ENCODE measurements around the gene ABO.
"Not testable (repeated sequence)": the region's sequence is repeated elsewhere in the genome, so short reads cannot be mapped to it uniquely, and the experiment has no call there.

The ABO gene

DNA sequence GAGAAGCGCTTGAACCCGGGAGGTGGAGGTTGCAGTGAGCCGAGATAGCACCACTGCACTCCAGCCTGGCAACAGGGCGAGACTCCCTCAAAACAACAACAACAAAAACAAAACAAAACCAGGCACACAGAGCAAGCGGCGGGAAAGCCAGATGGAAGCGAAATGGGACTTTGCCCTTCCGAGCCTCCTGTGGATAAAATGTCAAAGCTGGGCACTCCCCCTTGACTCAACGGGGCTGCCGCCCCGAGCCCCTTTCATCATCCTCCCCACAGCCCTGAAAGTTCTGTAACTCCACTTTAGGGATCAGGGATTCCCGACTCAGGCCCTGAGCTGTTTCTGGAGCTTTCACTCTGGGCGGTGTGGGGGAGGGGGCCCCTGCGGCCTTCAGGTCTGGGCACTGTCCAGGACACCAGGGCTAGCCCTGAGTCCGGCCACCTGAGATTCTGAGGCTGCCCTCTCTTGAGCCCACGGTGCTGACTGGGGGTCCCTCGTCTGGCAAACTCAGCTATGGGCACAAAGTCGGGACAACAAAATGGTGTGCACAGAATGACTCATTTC is 35.4 kb downstream of the ABO start:
- DNase-seq = no peak

DNA sequence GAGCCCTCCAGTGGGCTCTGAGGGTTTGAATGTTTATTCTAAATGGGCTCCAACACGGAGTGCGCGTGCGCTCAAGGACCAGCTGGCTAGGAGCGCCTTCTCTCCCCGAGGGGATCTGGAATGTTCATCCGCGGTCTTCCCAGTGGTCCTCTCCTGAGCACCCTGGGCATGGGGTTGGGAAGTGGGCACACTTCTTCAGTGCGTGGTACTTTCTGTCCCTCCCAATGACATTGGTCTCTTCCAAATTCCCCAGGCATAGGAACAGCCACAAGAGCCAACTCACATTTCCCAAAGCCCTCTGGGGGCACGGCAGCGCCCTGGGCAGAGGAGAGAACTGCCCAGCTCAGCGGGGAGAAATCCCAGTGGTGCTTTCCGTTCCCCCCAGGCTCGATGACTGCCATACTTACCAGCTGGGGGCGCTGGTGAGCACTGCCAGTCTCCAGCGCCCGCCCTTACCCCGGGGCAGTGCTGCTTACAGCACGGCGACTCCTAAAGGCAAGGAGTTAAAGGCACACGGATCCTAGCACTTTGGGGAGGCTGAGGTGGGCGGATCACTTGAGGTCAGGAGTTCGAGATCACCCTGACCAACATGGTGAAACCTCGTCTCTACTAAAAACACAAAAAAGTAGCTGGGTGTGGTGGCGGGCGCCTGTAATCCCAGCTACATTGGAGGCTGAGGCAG is 36.0 kb downstream of the ABO start:
- peak; percentile 62 for DNase-seq

DNA sequence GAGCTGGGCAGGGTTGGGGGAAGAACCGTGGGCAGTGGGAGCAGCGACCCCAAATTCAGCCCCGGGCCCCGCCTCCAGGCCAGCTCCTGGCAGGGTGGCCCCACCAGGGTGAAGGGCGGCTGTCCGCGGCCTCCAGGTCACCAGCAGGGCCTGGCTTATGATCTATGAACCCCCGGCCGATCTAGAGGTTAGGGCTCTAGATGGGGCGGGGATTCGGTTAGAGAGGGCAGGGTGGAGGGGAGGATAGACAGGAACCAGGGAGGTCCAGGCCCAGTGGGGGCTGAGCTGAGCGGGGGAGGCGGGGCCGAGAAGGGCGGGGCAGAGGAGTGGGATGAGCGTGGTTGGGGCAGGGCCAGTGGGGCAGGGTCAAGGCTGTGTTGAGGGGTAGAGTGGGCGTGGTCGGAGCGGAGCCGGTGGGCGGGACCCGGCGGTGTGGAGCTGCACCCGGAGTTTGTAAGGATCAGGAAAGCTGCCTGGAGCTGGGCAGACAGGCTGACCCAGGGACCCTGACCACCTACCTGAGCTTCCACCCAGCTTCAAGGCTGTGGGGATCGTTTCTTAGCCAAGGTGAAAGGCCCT is 36.6 kb downstream of the ABO start:
- DNase-seq = peak; percentile 41

DNA sequence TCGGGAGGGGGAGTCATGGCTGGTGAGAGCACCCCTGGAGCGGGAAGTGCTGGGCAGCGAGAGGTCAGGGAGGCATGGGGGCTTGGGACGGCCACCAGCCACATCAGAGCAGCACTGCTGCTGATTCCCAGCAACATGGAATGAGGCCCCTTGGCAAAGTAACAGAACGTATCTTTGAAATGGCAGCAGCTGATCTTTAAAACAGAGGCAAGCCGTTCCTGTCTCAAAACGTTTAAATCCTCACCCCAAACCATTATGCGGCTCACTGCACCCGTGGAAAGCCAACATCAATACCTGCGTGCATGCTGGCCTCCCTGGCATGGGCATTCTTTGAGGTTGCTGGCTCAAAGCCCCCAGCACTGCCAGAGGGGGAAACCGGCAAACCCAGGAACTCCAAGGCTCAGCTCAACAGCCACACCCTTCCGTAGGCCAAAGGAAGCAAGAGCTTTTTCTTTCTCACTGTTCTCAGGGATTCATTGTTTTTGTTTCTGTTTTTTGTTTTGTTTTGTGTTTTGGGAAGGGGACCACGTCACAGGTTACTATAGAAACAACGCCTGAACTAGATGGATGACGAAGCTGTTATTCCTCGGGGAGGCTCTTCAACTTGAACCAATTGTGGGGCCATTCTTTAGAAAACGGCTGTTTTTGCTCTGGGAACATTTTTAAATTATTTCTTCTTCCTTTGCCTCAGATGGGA is 37.8 kb downstream of the ABO start:
- DNase-seq = no peak

DNA sequence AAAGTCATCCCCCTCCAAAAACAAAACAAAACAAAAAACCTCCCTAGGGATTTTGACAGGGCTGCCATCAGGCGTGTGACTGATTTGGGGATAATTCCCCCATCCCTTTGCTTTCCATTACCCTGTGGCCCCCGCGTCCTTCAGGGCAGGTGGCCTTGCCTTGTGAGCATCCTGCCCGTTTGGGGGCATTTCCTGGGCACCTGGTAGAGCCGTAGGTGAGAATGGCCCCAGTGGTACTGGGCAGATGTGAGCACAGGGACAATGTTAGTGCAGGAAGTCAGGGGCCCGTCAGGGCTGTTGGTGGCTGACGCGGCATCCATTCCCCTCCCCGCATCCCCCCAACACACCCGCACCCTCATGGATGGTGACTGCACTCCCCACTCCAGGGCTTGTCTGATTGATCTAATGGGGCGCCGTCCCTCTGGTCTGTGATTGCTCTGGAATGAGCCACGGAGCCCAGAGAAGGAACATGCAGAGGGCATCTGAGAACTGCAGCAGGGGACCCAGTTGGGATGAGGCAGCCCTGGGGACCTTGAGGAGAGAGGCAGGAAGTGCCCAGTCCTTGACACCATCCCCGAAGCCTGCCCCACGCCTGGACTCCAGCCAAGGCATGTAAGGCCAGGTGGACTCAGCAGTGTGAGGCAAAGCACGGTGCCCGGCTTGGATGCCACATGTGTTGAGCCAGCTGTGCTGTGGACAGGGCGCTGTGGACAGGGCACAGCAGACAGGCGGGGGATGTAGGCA is 38.5 kb downstream of the ABO start:
- not testable (repeated sequence) for DNase-seq

DNA sequence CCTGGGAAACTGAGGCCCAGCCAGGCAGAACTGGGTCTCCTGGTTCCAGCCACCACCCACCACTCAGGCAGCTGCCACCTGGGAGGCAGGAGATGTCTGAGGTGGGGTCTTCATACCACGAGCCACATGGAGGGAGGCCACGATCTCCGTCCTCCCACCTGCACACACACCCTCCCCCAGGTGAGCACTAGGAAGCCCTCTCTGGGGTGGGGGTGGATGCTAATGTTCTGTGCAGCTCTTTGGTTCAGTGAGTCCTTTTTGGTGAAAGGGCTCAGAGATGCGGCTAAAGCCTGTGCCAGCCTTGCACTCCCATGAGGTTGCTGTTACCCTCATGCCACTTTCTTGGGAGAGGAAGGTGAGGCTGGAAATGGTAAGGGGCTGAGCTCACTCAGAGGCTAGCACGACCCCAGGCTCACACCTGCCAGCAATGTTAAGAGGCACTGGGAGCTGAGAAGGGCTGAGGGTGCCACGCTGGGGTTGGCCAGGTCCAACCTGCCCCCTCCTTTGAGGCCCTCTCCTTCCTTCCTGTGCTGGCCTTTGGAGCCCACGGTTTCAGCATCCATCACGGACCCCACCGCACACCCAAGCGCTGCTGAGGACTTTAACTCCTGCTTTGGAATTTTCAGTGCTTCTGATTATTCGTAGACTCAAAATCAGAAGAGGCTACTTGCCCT is 39.3 kb downstream of the ABO start:
- DNase-seq = no peak

DNA sequence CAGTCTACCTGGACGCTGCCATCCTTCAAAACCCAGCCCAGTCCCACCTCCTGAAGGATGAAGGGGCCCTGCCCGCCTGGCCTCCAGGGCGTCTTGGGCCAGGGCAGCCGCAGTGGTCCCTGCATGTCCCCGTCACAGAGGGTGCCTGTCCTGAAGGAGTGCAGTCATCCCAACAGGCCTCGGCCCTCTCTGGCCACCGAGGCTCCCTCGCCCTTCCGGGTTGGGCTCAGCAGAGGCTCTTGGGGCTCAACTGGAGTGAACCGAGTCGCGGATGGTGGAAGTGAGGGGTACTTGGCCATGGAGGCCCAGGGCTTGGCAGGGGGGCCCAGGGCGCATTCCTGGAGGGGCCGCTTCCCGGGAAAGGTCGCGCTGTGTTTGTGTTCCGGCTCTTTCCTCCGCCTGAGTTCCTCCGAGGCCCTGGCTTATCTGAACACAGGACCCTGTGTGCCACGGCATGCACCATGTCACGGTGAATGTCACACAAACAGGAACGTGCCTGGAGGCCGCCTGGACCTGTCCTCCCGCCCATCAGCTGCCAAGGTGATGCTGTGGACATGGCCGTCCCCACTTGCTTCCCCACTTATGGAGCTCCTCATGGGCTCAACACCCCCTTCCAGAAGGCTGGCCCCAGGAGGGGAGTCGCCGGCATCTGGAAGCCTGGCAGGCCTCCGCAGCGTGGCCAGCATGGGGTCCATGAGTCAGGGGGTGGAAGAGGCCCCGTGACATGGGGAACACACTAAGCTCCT is 40.3 kb downstream of the ABO start:
- no peak for DNase-seq

DNA sequence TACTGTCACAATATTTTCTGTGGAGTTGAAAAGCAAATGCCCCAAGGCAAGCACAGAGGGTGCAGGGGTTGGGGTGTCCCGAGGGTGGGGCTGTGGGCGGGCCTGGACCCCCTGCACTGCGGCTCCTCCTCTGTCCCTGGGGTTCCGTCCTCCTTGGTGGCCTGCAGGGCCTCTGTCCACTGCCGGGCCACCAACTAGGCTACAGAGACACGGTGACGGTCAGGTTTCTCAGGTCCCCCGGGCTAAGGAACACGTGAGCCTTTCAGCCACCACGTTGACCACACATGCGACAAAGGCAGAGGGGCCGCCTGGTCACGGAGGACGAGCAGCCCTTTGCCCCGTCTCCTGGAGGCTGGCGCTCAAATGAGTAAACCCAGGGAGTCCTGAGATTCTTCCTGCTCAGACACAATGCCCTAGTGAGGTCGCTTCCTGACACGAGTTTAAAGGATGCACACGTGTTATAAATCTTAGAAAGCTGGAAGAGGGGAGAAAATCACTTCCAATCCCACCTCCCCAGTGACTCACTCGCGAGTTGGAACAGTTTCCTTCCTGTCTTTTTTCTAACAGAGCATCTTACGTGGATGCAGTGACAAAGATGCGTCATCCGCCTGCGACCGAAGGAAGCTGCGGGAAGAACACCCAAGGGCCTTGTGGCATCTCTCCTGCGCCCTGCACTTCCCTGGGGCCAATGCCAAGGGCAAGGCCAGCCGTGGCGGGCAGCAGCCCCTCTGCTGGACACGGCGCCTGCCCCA is 41.1 kb downstream of the ABO start:
- no peak for DNase-seq

DNA sequence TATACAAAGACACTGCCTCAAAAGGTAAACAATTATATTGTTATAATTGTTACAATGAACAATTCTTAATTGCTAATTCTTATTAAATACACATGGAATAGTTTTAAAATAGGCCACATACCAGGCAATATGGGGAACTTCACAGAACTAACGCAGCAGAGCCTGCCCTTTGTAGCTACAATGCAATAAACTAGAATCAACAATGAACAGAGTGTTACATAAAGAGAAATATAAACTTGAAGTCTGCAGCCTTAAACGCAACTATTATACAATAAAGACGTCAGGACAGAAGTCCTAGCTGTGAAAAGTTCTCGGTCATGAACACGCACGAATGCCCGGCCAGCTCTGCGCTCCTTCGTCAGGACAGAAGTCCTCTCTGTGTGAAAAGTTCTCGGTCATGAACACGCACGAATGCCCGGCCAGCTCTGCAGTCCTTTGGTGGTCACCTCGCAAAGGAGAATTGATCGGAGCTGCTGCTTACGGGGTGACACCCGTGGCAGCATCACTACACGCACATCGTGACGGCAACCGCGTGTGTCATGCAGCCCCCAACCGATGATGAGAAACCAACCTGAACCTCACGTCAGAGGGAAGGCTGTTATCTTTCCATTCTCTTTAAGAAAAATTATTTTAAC is 43.0 kb downstream of the ABO start:
- not testable (repeated sequence) for DNase-seq

DNA sequence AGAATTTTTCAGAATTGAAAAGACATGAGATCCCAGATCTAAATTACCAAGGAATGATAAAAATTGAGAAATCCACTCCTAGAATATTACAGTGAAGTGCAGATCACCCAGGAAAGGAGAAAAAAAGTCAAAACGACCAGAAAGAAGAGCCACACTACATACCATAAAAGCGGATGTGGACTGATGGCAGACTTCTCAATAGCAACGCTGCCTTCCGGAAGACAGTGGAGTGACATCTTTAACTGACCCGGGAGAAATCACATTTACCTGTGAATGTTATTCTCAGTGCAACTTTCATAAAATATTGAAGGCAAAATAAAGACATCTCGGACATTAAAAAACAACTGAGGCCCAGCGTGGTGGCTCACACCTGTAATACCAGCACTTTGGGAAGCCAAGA is 44.5 kb downstream of the ABO start:
- DNase-seq = not testable (repeated sequence)

DNA sequence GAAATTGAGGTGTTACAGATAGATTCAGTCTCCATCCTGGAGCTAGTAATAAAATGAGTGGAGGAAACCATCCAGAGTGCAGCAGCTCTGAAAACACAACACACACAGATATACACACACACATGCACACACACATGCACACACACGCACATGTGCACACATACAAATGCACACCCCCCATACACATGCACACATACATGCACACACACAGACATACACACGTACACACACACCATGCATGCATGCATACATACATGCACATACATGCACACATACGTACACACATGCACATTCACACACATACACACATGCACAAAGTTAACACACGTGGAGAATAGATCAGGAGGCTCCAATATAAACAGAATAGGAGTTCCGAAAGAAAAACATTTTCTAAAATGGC is 44.9 kb downstream of the ABO start:
- DNase-seq = no peak

DNA sequence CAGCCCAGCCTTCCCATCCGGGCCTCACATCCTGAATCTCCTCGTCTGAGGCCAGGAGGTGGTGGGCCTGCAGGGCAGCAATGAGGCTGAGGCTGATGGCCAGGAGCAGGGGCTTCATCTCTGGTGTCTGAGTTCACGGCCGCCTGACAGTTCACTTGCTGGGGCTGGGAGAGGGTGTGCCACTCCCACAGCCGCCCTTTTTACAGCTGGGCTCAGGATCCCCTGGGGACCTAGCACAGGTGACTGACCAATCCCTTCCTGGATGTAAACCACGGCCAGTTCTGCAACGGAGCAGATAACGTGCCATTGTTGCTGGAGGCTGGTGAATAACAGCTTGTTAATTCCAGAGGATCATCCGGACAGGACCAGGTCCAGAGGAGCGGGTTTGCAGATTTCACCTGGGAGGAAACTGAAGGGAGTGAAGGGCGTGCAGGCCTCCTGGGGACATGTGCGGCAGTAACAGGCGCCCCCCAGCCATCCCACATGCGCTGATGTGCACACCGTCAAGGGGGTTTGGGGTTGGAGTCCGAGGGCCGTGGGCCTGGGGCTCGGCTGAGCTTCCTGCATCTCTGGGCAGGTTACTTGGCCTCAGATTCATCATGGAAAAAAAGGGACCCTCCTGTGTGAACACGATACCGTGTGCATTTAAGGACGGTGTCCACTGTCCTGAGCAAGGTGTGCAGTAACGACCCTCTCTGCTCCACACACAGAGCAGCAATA is 46.4 kb downstream of the ABO start:
- DNase-seq = not testable (repeated sequence)

DNA sequence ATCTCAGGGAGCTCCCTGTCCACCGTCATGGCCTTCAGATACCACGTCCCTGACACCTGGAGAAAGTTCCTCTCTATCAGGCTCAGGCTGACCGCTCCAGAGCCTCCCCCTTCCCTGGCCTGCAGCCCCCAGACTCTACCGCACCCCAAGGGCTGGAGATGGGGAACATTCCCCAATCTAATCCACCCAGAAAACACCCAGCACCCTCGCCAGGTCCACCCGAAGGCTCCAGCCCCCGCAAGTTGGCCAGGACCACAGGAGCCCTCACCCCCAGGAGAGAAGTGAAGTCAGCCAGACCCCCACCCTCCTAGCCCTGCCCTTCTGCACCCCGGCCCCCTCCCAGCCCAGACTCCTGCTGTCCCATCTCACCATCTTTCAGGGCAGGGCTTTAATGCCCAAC is 47.0 kb downstream of the ABO start:
- DNase-seq = not testable (repeated sequence)

DNA sequence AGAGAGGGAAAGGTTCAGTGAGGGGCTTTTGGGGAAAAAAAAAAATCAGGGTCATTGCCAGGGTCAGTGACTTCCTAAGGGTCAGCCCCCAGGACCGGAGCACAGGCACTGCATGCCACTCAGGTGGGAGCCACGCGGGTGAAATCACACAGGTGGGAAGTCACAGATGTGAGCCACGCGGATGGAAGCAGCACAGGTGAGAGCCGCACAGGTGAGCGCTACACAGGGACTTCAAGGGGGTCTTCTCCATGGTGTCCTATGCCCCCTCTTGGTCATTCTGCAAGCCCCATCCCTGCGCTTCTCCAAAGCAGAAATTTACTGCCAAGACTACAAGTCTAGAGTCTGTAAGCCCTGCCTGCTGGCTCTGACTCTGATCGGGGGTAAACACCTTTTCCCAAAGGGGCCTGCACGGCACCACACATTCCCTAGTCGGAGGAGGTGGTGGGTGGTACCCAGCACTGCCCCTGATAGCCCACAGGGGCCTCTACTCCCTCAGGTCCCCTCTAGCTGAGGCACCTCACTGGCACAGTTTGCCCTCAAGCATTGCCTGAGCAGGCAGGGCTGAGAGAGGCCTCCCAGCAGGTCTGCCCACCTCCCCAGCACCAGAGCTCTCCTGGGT is 47.6 kb downstream of the ABO start:
- no peak for DNase-seq

DNA sequence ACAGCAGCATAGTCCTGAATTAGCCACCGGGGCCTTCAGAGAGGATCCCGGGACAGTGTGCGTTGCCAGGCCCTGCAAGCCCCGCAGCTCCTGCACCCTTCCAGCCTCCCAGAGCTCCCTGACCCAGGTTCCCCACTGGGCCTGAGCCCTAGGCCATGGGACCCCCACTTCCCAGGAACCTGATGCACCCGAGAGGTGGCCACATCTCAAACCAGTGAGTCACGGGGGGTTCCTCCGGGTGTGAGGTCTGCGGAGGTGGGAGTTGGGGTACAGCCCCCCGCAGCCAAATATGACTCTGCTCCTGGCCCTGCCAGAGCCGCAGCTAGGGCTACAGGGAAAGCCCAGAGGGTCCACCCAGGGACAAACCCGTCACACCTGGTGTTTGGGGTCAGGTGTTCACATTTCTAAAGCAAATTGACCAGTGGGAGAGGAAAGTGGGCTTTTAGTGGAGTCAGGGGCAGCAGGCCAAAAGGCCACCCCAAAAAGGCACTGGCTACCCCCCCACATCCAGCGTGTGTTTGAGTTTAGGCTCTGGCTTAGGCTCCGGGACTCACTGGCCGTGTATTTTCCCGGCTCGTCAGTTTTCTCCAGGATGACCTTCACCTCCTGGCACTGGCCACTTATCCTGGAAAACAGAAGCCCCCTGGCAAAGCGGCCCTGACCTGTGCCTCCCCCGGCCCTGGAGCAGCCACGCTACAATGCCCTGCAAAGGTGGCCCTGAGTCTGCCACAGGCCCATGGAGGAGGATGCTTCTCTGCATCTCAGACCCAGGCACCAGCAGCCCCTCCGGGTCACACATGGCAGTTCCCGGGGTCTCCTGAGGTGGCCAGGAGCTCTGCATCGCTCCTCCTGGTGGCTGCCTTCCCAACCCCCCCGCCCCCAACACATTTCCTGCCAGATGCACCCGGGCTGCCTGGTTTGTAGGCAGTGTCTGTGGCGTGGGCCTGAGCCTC is 48.5 kb downstream of the ABO start:
- no peak for DNase-seq

DNA sequence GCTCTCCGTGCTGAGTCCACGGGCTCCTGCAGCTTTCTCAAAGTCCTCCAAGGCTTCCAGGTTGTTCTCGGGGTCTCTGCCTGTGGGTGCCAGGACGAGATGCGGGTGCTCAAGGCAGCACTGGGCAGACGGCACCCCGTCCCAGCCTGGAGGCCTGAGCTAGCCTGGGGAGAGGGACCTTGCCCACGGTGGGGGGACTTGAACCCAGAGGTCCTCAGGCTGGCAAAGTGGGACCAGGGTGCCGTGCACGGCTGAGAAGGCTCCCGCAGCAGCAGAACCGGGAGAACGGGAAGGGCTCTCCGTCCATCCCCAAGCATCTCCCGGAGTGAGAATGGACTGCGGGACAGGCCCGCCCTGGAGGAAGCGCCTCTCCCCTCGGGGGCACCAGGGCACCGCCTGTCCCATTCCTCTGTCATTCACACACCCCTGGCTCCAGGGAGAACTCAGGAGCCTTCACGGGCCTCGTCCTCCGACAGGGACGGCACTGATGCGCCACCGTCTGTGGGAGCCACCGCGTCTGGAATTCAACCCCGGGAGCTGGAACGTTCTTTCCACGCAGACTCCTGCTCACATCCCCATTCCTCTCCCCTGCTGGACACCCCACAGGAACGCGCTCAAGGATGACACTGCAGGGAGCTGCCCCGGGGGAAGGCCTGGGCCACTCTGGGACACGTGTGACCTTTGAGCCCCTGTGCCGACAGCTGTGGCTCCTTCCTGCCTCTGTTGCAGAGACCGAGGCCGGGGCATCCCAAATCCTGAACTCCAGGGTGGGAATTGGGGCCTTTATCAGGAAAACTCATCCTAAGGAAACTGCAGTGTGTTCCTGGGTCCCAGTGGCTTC is 49.6 kb downstream of the ABO start:
- no peak for DNase-seq

DNA sequence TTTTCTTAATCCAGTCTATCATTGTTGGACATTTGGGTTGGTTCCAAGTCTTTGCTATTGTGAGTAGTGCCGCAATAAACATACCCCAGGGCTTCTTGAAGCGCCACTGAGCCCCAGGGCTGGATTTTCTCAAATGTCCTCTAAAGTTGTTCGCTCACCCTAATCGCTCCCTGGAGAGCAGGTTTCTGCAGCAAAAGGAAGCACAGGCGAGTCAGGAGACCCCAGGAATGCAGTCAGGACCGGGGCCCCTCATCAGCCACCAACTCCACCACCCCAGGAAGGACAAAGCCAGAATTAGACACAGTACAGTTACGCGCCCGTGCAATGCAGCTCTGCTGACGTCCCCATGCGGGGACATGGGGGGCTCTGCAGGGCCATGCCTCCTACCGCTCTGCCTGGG is 50.2 kb downstream of the ABO start:
- DNase-seq = no peak

All from CD4-positive, alpha-beta T cell treated with Interleukin-21 for 1 hour (primary cell).